K562 (cell line): ENCODE data around the gene NR1H2. TPM values are rescaled to one million over a fixed set of nuclear protein-coding genes. Genes with fewer than 3 reads are reported as not detected.
A peak's percentile ranks its signal among the peaks of the same experiment; 100 is the strongest.

Source experiments
- ARID3A ChIP-seq: IDR thresholded peaks from 2 replicates; pipeline ENCODE4 v1.6.1; 2012; ENCODE audit warnings: low read depth, low read length, improper control_type of control experiment, borderline replicate concordance
- COPS2 ChIP-seq: fragments of 450-650 bp; conservative IDR thresholded peaks from 2 replicates; pipeline ENCODE4 v1.6.1; 2016; ENCODE audit warnings: mild to moderate bottlenecking, moderate library complexity
- GTF3C2 ChIP-seq: IDR thresholded peaks from 3 replicates; pipeline ENCODE4 v1.6.1; 2011; ENCODE audit warnings: borderline replicate concordance, mild to moderate bottlenecking, moderate library complexity; ENCODE audit not compliant: insufficient read length; ENCODE audit errors: extremely low read depth
- HINFP ChIP-seq: fragments of 450-650 bp; conservative IDR thresholded peaks from 2 replicates; pipeline ENCODE4 v1.6.1; 2016; ENCODE audit warnings: missing genetic modification characterization, low read depth, mild to moderate bottlenecking, control low read depth, missing compliant biosample characterization
- RBFOX2 ChIP-seq: fragments of 200-400 bp; formaldehyde crosslinking; IDR thresholded peaks from 2 replicates; pipeline ENCODE4 v1.6.1; 2017; ENCODE audit warnings: low read depth, mild to moderate bottlenecking, low read length, moderate library complexity
- ZHX1 ChIP-seq: fragments of 150-350 bp; conservative IDR thresholded peaks from 2 replicates; pipeline ENCODE4 v1.6.1; 2014; ENCODE audit warnings: low read length
- ZNF134 ChIP-seq: fragments of 250-450 bp; sonication (Bioruptor Pico); conservative IDR thresholded peaks from 2 replicates; pipeline ENCODE4 v1.4.0; 2020
- ZNF609 ChIP-seq: sonication (generic); formaldehyde crosslinking; IDR thresholded peaks from 2 replicates; pipeline ENCODE4 v1.8.1; 2023; ENCODE audit warnings: missing genetic modification reagents, mild to moderate bottlenecking, borderline replicate concordance
- ZNF740 ChIP-seq, 3 experiments: fragments of 200-800 bp in 1 of 3; sonication (Bioruptor generic) in 1 of 3; sonication (generic) in 1 of 3; formaldehyde crosslinking in 1 of 3; IDR thresholded peaks; 2 replicates each; pipeline versions ENCODE4 v1.6.1 to v1.8.0; 2016 to 2022; ENCODE audit warnings: mild to moderate bottlenecking in 2 of 3, missing compliant biosample characterization in 2 of 3, missing genetic modification characterization in 2 of 3, missing genetic modification reagents in 1 of 3
- polyA plus RNA-seq, 8 experiments: library from polyadenylated mRNA; depleted of rRNA in 4 of 8; stranded (reverse) in 5 of 8; unstranded in 3 of 8; fragments of >200 nt; fragmentation: Nextera tagmentation in 2 of 8; fragmentation: Illumina TruSeq in 1 of 8; extraction: Ambion mirVana in 2 of 8; extraction: Trizol in 1 of 8; gene quantifications; 2 replicates each; pipeline versions ENCODE4 v1.2.1 to v1.2.3, GENCODE V29; 2011 to 2014; ENCODE audit warnings: inconsistent platforms in 1 of 8, missing spikeins in 1 of 8
- total RNA-seq, 7 experiments: library from RNA; depleted of rRNA in 6 of 7; stranded (reverse); fragments of >200 nt in 6 of 7; fragmentation: Illumina TruSeq in 2 of 7; extraction: Trizol in 2 of 7; gene quantifications; 2 replicates each; pipeline versions ENCODE4 v1.2.1 to v1.2.3, GENCODE V29; 2011 to 2021; ENCODE audit warnings: low replicate concordance in 1 of 7

Gene NR1H2
- total and polyA plus RNA-seq, 9 of the 15 experiments (the other 6 are each of a cell fraction or from before 2014, with no cell fraction given), result 0.11 to 73.8 (median 24.0) TPM

GRCh38 chr19:50383852-50384684, 7.8 kb downstream of the NR1H2 start, which contains the start of gene POLD1 (continued):
- no peak for TF ChIP-seq HINFP (tag)
- TF ChIP-seq RBFOX2, result peak; percentile 92
- no peak for TF ChIP-seq ZNF609
- TF ChIP-seq ARID3A, result no peak
- TF ChIP-seq GTF3C2, result no peak
- no peak for TF ChIP-seq ZNF134 (CRISPR knock-in tag)
- TF ChIP-seq ZNF740 (CRISPR knock-in tag; IDR thresholded peaks at IDR 0.05), result no peak
- no peak for TF ChIP-seq ZNF740 (tag; IDR thresholded peaks at IDR 0.05)
- TF ChIP-seq ZHX1, result no peak
- TF ChIP-seq COPS2, result no peak
